ENCODE results near the gene BMF.

GRCh38 chr15:40070166-40070557 lies 38.5 kb downstream of the BMF start:
- no peak for TF ChIP-seq CTCF (IDR thresholded peaks at IDR 0.05)
- no peak for TF ChIP-seq POLR2A (IDR thresholded peaks at IDR 0.05)
